CD1c-positive myeloid dendritic cell (primary cell): ENCODE results near the gene EGR2.

Experiments
- DNase-seq: peaks from one replicate; pipeline ENCODE4 v3.0.0-alpha.2; 2016; ENCODE audit errors: extremely low spot score

The EGR2 gene

DNA sequence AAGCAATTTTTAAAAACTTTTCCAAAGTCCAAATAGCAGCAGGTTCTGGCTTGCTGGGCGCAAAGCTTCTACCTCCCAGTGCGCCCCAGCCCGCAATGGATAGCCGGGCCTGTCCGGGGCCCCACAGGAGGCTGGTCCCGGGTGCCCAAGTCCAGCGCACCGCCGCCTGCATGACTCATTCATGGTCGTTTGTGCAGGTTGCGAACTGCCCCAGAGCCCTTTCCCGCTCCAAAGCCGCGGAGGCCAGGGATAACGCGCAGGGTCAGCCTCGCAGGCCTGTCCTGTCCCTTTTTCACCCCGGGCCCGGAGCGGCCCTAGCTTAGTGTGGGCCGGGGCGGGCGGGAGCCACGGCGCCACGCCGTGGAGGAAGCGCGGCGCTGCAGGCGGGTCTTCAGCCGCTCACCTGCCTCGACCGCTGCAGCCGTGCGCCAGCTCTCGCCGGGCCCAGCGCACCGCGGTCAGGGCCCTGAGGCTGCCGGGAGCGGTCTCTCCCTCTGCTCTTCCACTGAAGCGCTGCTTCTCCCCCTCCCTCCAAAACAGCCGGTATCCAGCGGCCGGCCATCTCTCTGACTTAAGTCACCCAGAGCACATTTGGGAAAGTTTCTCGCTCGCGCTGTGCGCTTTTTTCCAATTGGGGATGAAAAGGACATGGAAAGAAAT lies 1.7 kb upstream of the EGR2 start:
- DNase-seq, result peak; percentile 89

DNA sequence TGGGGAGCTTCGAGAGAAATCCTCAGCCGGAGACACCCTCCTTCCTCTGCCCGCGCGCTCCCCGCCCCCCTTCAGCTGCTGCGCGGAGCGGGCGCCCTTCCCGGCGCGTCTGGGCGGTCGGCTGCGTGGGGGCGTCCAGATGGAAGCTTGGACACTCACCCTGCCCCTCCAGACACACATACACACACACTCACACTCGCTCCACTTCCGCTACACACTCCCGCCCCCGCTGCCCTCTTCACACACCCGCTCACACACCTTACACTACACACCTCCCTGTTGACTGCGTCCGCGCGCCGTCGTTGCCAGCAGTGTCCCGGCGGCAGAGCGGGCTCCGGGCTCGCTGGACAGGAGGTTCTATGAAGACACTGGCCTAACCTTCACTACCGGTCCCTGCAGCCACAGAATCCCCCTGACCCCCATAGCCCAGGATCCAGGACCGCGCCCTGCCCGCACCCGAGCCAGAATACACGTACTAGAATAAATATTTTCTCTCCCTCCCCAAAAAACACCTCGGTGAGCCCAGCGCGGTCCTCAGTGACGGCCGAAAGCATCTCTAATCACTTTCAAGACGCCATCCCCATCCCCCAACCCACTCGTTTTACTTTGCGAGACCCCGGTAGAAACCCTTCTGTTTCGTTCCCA lies 1.1 kb upstream of the EGR2 start:
- peak; percentile 78 for DNase-seq

DNA sequence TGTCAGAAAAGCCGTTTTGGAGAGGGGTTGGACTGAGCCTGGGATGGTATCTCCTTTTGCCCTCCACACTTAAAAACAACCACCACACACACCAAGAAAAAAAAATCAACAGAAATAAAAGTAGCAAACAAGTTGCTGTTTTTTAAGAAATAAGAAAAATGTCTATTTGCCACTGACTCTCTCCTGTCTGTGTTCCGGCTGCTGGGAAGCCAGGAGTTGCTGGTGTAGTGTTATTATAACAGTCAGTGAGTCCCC lies 163 bp downstream of the EGR2 start:
- no peak for DNase-seq

DNA sequence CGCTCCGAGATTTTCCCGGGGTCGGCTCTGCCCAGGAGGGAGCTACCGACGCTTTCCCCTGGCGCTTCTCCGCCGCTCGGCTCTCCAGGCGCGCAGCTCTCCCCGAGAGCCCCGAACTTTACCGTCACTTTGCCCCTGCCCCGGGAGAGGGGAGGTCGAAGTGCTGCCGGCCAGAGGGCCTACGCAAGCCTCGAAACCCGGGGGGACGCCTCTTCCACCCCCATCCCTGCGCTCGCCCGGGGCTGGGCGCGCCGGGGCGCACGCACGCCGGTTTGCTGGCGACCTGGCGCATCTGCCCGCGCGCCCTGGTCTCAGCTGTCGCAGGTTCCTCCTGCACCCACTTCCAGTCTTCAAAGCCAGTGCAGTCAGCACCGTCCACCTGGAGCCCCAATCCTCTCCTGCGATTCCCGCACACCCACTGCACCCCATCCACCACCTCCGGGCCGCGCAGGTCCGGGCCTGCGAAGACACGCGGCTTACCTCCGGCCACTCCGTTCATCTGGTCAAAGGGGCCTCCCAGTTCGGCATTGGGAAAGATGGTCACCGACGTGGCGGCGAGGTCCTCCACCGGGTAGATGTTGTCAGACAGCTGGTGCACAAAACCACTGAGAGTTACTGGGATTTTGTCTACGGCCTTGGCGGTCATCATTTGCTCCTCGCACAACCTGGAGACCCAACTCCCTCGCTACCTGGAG lies 638 bp downstream of the EGR2 start:
- peak; percentile 62 for DNase-seq

DNA sequence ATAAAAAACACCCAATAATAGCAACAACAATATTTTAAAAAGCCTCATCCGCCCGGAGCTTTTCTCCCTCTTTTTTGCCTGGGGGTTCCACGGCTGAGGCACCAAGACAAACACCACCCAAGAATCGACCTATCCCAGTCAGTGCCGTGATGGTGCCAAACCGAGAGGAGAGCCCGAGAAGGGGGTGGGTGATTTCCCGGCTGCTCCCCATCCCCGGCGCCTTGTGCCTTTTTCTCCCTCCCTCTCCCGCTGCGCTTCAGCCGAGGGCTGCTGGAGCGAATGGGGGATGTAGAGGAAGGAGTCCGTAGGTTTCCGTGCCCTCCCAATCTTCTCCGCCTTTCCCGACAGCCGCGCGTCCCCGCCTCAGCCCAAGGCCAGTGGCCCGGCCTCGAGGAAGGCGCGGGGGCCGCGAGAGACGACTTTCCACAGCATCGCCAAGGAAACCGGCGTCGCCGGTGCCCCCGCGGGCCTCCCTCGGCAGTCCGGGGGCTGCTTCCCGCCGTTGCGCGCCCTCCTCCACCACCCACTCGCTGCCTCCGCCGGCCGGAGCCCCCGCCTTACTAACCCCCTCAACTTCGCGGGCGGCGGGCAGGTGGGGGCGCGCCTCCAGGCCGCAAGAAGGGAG lies 1.3 kb downstream of the EGR2 start:
- DNase-seq, result peak; percentile 36

DNA sequence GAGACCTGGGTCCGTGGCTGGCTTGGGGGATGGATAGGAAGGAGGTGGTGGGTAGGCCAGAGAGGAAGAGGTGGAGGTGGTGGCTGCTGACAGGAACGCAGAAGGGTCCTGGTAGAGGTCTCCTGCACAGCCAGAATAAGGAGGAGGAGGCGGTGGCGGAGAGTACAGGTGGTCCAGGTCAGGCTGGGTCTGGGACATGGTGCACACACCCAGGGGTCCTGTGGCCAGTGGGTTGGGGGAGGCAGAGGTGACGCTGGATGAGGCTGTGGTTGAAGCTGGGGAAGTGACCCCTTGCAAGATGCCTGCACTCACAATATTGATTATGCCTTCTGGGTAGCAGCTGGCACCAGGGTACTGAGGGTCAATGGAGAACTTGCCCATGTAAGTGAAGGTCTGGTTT lies 2.2 kb downstream of the EGR2 start:
- DNase-seq, result no peak

DNA sequence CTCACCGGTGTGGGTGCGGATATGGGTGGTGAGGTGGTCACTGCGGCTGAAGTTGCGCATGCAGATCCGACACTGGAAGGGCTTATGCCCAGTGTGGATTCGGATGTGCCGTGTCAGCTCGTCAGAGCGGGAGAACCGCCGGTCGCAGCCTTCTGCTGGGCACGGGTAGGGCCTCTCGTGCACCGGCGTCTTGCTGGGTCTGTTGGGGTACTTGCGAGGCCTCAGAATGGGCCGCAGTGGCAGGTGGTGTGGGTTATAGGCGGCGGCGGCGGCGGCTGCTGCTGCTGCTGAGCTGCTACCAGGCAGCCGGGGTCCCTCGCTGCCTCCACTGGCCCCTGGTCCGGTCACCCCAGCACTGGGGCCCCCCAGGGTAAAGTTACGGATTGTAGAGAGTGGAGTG lies 2.7 kb downstream of the EGR2 start:
- DNase-seq, result no peak

DNA sequence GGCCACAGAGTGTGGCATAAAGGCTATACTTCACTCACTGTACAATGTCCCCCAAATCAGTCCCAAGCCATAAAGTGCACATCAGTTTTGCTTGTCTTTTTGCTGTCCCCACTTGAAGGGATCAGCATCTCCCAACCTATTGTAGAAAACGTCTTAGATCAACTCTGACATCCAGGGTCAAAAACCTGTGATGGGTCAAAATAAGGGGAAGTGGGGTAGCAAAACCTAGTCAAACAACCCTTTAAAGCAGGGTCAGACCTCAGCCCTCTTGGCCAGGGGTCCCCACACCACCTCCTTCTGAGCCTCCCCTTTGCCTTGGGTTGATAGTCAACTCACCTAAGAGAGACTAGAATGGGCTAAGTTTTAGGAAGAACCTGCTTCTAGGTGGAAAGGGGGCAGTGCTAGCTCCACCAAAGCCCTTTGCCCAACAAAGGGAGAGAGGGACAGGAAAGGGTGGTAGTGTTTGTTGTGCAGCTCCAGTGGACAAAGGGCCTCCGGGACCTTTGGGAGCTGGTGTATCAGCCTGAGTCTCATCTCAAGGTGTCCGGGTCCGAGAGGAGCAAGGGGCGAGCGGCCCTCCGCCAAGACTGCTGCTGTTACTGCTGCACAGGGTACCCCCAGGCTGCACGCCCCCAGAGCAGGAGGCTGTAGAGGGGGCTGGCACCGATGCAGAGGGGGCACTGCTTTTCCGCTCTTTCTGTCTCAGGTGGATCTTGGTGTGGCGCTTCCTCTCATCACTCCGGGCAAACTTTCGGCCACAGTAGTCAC lies 3.3 kb downstream of the EGR2 start:
- no peak for DNase-seq

DNA sequence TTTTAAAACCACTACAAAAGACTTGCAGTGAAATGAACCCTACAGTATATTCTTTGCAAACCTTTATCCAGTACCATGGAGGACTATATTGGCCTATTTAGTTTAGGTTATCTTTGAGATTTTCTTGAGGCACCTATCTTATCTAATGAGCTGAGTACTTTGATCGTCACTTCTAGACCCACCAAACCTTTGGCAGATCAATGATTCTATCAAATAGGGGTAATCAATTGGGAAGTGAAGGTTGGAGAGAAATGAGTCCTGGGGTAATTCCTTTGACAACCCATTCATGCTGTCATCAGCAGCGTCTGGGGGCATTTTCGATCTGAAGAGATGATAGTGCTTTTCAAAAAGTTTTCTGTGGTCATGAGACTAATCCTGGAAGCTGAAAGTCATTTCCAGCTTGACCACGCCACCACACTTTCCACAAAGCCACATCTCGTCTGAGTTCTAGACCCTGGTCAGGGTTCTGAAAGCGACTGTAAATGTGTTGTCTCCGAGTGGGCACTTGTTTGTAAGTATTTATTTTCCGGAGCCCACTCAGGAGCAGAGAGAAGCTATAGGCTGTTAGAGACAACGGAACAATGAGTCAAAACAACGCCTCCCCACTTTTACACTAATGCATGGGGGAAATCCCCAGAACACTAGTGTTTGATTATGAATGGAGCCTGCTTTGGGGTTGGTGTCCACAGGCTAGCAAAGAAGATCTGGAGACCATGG lies 4.8 kb downstream of the EGR2 start:
- DNase-seq, result peak; percentile 68

DNA sequence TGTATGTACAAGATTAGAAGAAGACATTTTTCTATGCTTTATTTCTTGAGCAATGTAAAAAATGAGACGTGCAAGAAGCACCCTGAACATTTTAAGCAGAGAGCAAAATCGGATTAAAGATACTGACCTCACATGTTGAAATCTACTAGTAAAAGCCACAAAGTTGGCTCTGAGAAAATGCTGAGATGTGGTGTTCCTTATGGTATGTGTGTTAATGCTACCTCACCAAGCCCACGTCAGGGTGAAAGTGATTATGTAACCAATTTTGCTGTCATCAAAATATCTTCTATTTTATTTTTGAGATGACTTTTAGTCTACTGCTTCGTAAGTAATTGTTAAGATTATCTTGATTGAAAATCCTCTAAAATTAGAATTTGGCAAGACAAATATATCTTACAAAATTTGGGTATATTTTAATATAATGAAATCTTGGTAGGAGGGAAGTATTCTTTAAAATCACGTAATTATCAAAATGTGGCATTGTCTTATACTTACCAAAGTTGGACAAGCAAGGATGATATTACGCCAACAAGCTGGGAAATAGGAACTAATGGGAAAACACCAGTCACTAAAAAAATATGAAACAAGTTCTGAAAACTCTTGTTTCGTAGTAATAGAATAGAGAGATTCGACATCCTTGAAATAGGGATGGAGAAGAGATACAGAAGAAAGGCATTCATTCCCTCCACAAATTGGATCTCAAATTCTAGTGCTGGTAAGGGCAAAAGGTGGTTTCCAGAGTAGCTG lies 5.8 kb downstream of the EGR2 start:
- DNase-seq, result peak; percentile 82

DNA sequence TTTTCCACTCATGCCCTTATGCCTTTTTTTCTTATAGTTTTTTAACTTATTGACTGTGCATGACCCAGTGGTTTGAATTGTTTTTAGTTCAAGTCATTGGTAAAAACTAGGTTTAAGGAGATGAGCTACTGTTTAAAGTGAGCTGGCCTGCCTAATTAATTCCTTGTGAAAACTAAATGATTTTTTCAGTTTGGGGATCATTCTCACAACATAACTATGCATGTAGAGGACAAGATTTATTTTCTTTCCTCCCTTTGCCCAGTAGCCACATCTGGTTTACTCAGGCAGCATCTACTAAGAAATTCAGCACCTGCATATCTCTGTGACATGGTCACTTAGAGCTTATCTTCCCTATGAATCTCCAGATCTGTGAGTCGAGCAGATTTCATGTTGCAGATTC lies 9.9 kb downstream of the EGR2 start:
- no peak for DNase-seq

DNA sequence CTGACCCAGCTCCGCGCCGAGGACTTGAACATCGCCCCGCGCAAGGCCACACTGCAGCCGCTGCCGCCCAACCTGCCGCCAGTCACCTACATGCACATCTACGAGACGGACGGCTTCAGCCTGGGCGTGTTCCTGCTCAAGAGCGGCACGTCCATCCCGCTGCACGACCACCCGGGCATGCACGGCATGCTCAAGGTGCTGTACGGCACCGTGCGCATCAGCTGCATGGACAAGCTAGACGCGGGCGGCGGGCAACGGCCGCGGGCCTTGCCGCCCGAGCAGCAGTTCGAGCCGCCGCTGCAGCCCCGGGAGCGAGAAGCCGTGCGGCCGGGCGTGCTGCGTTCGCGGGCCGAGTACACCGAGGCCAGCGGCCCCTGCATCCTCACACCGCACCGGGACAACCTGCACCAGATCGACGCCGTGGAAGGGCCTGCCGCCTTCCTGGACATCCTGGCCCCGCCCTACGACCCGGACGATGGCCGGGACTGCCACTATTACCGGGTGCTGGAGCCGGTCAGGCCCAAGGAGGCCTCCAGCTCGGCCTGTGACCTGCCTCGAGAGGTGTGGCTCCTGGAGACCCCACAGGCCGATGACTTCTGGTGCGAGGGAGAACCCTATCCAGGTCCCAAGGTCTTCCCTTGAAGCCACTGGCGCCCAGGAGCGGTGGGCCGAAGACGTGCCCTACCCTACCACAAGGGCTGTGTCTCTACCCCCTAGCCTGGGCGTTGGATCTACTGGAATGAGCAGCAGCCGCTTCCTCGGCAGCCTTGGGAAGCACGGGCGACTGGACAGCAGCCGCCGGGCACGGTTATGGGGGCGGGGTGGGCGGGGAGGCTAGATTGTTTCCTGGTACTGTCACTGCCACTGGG lies 10.7 kb downstream of the EGR2 start:
- peak; percentile 64 for DNase-seq

DNA sequence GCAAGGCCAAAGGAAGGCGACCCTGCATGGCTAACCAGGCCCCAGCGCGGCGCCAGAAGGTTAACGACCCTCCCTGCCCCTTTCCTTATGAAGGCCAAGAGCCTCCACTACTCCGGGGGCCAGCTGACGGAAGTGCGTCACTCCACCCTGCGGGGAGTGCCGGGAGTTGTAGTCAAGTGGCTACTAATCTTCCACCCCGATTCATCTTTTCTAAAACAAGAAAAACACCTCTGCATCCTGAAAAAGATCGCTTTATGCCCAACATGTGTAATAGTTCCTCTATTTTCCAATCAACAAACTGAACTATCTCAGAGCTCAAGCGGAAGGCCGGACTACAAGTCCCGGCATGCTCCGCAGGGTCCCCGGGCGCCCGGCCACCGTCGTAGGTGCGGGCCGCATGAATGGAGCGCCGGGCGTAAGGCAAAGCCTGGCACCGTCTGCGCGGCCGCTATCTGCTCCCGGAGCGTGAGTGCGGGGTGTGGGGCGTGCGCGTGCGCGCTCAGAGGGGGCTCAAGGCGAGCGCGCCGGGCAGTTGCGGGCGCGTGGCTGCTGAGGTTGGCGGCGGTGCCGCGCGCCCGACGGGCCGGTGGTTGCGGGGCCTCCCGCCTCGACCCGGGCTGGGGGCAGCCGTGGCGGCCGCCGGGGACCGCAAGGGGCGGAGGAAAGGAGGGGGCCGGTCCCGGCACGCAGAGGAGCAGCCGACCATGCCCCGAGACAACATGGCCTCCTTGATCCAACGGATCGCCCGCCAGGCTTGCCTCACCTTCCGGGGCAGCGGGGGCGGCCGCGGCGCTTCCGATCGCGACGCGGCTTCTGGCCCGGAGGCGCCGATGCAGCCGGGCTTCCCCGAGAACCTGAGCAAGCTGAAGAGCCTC lies 11.6 kb downstream of the EGR2 start, which contains the start of gene ADO:
Gene ADO (plus strand): TSS at position 365 of the 875 bp plus-strand sequence. CDS start 340 bp downstream, at position 705.
- peak; percentile 91 for DNase-seq

DNA sequence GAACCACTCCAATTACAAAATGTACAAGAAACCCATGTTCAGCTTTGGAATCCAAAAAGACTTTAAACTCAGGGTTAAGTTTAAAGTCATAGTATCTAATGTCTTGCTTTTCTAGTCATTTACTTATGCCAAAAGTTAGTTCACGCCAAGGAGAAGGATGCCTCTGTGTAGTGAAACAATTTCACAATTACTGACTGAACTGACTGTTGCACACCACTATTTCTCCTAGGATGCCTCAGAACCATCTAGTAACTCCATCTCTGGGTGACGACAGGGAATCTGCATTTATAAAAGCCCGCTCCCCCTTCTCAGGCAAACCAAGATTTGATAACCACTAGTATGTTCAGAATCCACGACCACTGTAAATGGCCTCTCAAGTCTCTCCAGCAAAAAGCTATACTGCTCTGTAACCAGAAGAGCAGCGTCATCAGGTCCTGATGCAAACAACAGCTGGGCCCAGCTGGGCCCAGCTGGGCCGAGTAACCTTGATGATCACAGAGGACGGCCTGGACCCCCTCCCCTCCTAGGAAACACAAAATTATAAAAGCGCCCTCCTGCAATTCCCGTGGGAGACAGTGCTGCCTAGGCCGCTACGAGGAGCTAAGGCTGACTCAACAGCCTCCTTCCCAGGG lies 12.3 kb downstream of the EGR2 start:
- DNase-seq, result peak; percentile 36

DNA sequence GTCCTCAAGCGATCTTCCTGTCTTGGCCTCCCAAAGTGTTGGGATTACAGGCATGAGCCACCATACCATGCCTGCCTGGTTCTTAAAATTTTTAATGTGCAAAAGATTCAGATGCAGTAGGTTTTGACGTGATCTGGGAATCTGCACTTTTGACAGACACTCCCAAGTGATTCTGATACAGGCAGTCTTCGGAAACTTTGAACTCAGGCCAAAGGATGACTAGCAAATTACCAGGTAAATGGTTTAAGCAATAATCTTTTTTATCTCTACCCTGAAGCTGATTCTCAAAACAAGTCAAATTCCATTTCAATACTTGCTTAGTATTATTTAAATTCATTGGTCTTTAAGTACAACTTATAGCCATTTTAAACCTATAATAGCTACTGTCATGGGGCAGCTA lies 14.3 kb downstream of the EGR2 start:
- no peak for DNase-seq

DNA sequence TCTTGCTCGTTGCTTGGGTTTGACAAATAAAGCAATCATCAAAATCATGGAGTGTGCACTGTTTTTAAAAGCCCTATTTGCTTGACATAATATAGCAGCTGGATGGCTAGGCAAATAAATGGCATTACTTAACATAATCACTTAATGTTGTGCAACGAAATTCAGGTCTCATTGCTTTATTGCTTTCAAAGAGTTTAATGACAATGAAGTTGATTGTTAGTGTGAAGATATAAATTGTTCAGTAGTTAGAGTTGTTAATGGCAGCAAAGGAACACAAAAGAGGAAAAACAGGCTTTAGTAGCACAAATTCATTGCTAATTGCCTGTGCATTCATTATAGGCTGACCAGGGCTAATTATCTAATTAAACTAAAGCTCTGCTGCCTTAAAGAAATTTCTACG lies 19.3 kb downstream of the EGR2 start:
- no peak for DNase-seq

DNA sequence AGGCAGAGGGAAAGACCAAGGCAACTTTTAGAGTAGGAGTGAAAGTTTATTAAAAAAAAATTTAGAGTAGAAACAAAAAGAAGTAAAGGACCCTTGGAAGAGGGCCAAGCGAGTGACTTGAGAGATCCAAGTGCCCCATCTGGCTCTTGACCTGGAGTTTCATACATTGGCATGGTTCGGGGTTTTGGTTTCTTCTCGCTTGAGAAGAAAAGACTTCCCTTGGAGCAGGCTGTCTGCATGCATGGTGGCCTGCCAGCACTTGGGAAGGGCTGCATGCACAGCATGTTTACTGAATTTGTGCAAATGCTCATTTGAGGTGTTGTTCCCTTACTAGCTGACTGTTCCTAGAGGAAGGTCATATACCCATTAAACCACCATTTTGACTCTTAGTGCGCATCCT lies 20.4 kb downstream of the EGR2 start:
- no peak for DNase-seq

DNA sequence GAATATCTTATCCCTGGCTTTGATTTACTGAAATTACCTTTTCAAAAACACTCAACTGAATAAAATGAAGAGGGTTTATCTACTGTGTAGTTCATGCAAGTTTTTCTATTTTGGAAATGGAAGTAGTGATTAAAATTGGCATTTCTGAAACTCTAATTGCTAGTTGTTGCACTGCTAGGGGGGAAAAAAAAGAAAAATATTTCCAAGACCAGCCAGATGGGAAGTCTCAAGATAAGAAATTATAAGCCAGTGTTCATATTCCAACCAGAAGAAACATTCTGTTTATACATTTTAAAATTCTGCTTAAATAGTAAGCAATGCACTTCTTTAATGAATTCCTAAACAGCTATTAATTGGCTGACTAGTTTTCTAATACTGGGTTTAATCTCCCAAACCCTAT lies 21.1 kb downstream of the EGR2 start:
- no peak for DNase-seq
